HG02884 (cell line): ENCODE data around the gene TXLNB.

Experiments
- ATAC-seq: cut with Tn5 transposase; IDR thresholded peaks from one replicate; pipeline ENCODE4 v1.9.1; 2021; ENCODE audit warnings: mild to moderate bottlenecking, moderate library complexity; ENCODE audit not compliant: unreplicated experiment

Gene TXLNB

DNA sequence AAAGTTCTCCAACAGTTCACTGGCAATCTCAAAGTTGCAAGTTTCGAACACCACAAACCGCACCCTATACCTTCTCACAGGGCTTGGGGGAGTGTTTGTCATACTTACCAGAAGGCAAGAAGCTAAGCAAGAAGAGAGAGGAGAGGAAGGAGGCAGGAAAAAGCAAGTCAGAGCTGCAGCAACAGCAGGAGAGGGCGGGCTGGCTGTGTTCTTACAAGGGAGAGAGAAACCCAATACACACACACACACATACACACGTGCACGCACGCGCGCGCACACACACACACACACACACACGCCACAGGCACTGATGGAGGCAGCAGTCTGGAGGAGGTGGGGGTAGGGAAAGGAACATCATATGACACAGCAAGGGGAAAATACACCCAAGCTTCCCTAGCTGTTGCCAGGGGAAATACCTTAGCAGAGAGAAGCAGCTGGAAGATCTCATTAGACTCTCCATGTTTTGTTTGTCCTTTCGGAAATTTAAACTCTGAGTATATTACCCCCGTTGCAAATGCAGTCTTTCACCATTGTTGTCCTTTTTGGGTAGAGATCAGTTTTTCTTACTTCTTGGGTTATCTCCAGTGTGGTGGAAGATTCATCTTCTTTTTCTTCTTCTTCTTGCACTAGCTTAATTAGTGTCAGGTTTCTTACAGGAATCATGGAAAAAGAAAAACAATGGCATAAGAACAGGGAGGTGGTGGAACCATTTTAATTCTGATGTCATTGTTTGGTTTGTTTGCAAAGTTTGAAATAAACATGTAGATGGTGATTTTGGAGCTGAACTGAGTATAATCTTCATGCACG is at the start of gene TXLNB:
Gene TXLNB (minus strand): TSS at position 186 of the 807 bp plus-strand sequence. CDS start 3,099 bp downstream, outside the sequence.
- ATAC-seq, result peak; percentile 55

DNA sequence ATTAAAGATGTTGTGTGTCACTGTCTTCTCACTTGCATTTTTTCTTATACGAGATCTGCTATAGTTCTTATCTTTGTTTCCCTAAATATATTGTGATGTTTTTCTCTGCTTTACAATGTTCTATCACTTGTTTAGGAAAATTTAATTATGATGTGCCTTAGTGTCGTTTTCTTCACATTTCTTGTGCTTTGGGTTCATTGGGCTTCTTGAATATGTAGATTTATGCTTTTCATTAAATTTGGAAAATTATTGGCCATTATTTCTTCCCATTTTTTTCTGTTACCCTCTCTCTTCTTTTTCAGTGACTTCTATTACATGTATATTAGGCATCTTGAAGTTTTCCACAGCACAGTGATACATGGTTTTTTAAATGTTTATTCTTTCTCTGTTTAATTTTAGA is 49.3 kb upstream of the TXLNB start:
- no peak for ATAC-seq

DNA sequence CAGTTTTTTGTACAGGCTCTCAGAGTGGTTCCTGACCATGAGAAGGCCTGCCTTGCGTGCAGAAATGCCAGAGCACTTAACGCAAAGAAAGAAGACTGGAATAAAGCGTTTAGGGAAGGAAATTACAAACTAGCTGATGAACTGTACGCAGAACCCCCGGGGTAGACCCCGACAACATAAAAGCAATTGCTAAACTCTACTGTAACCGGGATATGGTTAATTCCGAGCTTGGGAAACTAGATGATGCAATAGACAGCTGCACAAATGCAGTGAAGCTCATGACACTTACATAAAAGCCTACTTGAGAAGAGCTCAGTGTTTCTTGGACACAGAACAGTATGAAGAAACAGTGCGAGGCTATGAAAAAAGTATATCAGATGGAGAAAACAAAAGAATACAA is 47.0 kb upstream of the TXLNB start:
- ATAC-seq, result no peak

DNA sequence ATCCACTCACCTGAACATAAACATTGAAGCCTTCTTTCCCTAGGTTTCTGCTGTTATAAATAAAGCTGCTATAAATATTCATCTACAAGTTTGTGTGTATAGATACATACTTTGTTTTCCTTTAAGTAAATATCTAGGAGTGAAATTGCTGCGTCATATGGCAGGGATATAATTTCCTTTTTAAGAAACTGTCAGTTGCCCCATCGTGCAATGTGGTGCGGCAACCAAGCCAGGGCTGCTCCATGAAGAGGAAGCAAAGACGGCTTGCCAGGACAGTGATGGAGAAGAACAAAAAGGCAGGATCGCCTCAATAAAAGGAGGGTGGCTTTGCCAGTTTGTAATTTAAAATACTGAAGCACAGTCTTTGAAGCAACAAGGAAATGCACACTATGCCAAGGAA is 46.0 kb upstream of the TXLNB start:
- ATAC-seq, result no peak

DNA sequence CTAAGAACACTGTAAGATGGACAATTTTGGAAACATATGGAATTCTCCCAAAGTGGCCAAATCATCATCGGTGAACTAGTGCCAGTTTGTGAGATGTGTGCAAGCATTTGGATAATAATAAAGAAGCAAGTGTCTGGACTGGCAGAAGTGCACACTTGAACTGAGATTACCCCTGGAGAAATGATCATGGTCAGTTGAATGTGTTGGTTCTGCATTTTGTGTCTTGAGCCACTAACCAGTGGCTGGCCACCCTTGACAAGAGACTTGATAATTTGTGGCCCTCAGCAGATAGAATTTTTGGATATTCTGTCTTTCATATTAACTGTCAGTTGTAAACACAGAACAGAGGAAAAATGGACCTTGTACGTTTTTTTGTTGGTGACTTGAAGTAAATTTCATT is 45.2 kb upstream of the TXLNB start:
- no peak for ATAC-seq

DNA sequence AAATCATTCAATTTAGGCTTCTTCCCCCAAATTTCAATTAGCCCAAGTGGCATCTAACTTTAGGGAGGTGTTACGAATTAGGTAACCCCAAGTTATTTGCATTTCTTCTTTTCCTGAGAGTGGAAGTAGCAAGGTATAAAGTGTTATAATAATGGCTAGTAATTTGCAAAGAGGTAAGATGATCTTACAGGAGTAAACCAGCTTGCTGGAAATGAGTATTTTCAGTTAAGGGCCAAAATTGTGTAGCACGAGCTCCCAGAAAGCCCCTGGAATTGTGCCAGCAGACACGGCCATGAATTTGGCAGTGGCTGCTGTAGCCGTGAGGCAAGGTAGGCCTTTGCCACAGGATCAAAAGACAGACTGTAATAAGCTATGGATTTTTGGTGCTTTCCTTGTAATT is 44.7 kb upstream of the TXLNB start:
- peak; percentile 57 for ATAC-seq

DNA sequence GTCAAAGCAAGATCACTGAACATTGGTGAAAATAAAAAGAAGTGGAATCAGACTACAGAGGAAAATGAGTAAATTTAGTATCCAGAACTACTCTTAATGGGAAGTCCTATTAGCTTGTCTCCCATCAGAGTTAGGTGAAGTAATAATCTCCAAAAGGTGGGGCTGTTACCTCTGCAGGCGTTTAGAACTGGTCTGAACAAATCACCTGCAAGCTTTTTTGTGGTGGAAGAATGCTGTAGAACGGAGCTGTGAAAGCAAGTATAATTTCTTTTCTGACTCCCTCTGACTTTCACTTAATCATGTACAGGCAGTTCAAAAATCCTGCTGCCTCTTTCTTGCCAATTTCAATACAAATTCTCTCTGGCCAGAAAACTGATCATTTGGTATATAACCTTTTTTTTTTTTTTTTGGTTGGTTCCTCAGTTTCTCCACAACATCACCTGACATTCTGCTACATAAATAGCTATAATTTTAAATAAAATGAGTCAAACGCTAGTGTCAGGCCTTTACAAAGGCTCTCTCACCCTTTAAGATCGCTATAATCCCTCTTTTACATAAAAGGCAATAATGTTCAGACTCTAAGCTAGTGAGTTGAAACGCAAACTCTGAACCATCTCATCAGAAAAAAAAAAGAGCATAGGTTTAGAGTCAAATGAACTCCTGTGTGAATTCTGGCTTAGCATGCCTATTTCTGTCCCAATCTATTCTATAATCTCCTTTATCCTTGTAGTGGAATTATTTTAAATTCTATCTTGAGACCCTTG is 43.8 kb upstream of the TXLNB start:
- no peak for ATAC-seq

DNA sequence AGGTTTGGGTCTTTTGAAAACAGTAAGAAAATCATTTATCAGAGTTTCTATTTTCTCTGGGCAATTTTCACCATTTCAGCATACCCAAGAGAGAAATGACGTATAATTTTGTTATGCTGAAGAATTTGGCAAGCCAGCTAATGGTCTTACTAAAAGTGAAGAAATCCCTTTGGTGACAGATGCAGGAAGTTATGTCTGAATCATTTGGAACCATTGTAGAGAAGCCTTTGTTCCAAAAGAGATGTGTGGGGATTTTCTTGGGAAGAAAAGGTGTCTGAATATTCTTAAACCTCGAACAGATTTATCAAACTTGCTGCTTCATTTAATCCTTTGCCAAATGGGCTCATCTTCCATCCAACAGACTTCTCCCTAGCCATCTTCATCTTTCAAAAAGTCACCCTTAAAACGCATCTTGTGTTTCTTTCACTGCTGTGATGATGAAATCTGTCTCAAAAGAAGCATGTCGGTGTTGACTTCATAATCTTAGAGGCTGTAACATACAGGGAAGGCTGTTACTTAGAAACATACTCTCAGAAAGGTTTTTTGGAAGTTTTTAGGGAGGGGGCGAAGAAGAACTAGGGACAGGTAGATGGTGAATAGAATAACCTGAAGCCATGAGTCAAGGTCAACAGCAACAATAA is 43.1 kb upstream of the TXLNB start:
- no peak for ATAC-seq

DNA sequence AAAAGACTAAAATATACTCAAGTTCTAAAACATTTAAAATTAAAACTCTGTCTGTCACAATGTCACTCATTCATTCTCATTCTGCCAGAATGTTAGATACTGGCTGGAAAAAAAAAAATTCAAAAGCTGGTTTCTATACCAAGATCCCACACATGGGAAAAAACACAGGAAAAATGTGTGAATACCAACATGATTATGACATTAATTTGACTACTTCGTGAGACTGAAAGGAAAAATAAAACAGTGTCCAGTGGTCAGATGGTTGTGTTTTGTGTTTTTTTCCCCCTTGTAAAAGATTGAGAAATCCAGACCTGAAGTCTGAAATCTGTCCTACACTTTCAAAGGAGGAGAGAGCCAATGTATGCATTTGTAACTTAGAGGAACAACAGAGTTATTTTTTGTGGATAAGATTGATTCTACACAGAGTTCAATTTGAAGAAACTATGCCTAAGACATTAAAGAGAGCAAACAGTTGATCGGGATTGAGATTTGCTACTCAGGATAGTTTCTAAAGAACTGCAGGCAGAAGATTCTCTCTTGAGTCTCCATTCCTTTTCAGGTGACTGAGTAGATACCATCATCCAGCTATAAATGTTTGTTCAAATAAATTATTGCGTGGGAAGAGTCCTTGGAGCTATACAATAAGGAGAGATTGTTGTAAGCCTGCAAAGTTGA is 39.2 kb upstream of the TXLNB start:
- ATAC-seq, result no peak

DNA sequence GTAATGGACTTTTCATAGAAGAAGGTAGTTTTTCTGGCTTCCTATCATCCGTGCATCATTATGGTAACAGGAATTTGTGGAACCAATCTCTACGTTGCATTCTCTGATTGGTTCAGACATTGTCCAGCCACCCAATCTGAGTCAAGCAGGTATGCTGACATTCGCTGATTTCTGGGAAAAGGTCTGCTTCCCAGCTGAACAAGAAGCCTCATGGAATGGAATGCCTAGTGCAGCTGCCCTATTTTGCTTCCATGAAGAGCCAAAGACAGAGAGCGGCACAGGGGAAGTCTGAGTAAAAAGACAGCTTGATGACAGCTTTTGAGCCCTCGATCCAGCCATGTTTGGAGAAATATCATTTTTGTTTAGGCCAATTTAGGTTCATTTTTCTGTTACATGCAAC is 38.5 kb upstream of the TXLNB start:
- no peak for ATAC-seq

DNA sequence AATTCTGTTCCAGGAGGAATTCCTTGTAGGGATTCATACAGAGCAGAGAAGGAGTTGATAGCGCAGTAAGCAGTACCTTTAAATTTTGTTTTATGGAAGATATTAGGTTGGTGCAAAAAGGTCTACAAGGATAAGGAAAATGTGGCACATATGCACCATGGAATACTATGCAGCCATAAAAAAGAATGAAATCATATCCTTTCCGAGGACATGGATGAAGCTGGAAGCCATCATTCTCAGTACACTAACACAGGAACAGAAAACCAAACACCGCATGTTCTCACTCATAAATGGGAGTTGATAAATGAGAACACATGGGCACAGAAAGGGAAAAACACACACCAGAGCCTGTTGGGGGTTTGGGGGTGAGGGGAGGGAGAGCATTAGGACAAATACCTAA is 37.4 kb upstream of the TXLNB start:
- no peak for ATAC-seq

DNA sequence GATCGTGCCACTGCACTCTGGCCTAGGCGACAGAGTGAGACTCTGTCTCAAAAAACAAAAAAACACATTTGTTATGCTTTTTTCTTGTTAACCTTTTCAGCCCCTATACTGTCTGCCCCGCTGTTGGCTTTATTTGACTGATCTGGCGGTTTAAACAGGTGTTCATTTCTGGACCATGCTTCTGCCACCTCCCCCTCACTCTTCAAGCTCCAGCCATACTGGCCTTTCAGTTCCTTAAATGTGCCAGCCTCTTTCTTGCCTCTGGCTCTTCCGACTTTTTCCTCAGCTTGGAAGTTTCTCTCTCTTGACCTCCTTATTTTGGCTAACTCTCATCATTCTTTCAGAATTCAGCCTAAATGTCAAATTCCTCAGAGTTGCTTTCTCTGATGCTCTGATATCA is 35.2 kb upstream of the TXLNB start:
- ATAC-seq, result no peak

DNA sequence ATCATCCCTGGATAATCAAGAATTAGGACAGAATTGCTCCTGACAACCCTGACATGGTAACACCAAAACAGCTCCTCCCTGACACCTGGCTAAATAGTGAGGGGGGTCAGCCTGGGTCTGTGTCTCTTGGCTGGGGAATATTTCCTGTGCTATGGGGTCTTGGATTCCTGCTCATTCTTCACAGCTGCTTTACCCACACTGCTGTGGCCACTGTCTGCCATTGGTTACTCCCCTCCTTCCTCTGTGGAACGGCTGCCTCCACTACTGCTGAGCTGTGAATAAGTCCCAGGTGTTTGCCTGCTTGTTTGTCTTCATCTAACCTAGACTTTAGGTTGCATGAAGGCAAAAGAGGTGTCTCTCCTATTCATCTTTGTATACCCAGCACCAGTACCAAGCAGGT is 33.9 kb upstream of the TXLNB start:
- no peak for ATAC-seq

DNA sequence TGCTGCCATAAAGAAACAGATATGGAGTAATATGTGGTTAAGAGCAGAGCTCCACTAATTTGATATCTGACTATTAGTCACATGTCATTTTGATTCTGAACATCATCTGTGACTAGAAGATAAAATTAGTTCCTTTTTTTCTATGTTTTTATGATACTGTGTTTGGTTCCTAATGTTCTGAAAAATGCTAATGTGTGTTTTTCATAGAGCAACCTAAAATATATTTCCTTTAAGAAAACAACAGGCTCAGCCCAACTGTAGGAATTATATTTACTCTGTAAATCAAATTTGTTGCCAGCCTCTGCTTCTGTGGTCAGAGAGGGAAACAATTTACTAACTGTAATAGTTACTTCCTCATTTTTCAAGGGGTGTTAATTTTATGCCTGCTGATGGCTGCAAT is 33.3 kb upstream of the TXLNB start:
- peak; percentile 46 for ATAC-seq

DNA sequence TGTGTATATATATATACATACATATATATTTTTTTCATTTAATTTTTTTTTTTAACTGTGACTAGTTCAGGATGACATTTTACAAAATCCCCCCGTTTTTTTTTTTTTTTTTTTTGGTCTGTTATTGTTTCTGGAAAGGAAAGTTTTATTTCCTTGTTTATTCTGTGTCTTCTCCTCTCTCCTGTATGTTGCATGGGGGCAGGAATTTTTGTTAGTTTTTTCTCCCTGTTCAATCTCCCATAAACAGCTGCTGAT is 32.4 kb upstream of the TXLNB start:
- no peak for ATAC-seq

DNA sequence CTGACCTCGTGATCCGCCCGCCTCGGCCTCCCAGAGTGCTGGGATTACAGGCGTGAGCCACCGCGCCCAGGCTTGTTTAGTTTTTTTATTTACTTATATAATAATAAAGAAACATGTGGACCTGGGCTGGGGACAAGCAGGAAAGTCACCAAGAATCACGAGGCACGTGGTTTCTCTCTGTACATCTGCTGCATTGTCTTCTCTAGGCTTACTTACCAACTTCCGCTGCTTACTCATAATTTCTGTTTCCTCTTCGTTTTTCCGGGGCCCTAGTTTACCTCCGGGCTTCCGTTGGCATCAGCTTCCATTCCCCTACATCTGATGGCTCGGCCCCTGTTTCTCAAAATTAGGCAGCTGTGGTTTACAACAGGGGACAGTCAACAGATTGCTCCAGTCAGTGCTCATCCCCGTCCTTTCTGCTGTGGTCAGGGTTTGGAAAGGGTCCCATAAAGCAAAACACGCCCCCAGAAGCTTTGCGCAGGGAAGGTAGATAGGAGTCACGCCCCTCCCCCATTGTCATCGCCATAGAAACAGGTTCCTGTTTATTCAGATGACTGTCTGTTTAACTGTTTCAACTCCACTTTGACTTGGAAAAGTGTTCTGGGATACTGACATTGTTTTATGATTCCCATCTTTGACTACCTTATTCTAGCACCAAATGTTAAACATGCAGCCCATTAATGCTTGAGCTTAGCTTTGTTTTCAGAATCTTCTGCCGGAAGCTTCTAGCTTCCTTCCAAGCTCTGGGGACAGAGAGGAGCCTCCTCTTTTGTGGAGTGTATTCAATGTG is 31.9 kb upstream of the TXLNB start:
- ATAC-seq, result peak; percentile 41

DNA sequence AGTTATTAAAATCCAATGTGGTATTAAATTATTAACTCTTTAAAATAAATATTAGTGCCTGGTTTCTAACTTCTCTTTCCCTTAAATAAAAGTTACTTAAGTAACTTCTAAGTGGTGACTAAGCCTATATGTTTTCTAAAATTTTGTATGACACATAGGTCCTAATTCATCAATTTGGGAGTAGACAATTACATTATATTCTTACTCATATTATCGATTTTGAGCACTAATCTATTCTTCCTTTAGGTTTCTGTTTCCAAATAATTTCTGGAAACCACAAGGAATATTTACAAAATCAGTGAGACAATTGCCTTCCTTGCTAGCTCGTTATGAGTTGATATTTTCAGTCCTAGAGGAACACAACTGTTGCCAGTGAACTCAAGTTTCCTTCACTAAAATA is 28.3 kb upstream of the TXLNB start:
- no peak for ATAC-seq

DNA sequence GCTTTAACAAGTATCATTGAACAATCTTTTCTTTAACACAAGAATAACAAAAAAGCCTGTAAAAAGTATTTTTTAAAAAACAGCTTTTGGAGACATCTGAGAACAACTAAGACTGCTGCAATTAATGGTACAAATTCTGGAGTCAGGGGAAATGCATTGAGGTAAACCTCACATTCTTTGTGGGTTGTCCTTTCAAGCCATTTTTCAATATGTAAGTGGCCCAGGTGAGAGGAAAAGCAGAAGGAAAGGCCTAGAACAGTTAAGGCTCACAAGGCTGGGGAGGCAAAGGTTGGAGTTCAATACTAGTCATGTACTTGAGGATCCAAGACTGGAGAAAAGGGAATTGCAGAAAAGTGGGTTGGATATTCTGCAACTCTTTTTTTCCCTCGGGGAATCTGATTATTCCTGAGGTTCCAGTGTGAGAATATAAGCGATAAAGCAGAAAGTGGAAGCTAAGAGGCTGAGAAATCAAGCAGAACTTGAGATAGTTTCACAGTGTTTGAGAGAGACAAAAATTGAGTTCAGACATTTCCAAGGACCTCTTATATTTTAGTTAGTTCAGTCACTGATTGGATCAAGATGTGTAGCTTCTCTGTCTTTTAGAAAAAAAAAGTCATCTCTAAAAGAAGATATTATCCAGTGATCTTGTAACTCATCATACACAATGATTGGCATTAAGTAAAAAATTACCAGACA is 25.0 kb upstream of the TXLNB start:
- no peak for ATAC-seq

DNA sequence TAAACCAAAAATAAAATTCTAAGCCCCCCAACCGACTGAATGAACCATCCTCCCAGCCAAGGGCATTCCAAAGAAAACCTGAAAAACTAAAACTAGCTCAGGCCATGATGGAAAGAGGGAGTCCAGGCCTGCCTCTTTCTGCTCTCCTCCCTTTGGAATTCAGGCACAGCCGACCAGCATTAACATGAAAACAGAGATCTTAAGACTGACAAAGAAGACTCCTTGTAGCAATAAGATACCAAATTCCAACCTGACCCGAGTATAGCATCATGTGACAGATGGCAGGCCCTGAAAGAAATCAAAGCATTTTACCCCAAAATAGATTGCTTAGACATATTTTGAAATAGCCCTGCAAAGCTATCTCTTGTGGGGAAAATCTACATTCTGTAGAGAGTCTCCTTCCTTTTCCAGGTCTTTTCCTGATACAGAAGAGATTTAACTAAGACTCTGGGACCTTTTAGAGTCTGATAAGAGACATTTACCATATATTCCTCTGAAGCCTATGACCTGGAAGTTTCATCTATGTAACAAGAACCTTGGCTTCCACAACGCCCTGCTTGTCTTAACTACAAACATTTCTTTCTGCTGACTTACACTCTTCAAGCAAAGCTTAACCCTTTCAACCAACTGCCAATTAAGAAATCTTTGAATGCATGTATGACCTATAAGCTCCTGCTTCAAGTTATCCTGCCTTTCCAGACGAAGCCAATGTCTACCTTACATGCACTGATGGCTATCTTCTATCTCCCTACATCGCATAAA is 22.2 kb upstream of the TXLNB start:
- ATAC-seq, result no peak

DNA sequence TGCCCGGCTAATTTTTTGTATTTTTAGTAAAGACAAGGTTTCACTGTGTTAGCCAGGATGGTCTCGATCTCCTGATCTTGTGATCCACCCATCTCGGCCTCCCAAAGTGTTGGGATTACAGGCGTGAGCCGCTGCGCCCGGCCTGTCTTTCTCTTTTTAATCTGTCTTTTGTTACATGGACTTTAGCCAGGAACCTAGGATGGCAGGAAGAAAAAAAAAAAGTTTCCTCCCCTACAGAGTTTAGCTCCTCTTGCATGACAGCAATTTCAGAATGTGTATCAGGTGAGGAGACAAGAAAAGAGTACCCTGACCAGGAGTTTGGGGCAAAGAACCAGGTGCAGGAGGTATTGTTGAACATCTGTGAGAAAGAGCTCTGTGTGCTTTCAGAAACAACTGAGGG is 21.4 kb upstream of the TXLNB start:
- no peak for ATAC-seq
